Left ventricle myocardium inferior (tissue), 1 donor: ENCODE results near the gene AMN1. TPM values are rescaled to one million over a fixed set of nuclear protein-coding genes. Genes with fewer than 3 reads are reported as not detected.
"Not testable (repeated sequence)": the region's sequence is repeated elsewhere in the genome, so short reads cannot be mapped to it uniquely, and the experiment has no call there.

Experiments used
- DNase-seq: peaks from one replicate; pipeline ENCODE4 v3.0.0-alpha.2; 2020
- H3K27ac ChIP-seq: fragments of 200-600 bp; replicated peaks from 2 replicates; pipeline ENCODE4 v1.8.0; 2021
- H3K27me3 ChIP-seq: fragments of 200-600 bp; 2 replicates; pipeline ENCODE4 v1.8.0; 2021; ENCODE audit warnings: low read depth
- H3K36me3 ChIP-seq: fragments of 200-600 bp; 2 replicates; pipeline ENCODE4 v1.8.0; 2021
- H3K4me1 ChIP-seq: fragments of 200-600 bp; 2 replicates; pipeline ENCODE4 v1.8.0; 2021
- H3K4me3 ChIP-seq: fragments of 200-600 bp; 2 replicates; pipeline ENCODE4 v1.8.0; 2021; ENCODE audit warnings: mild to moderate bottlenecking, moderate library complexity
- H3K9me3 ChIP-seq: fragments of 200-600 bp; replicated peaks from 2 replicates; pipeline ENCODE4 v1.8.0; 2021
- intact Hi-C: fragments of 100-400 bp; cut with micrococcal nuclease; formaldehyde crosslinking; loops from one replicate; pipeline ENCODE4 v1.11.0; 2022
- total RNA-seq: library from RNA; stranded (reverse); fragmentation: NEBNext Ultra II Directional; extraction: Animal tissue kit (Norgen Biotek cat#: 25700); gene quantifications from one replicate; pipeline ENCODE4 v1.2.1, GENCODE V29; 2021
- TF ChIP-seq, protein P1 (sequence below): fragments of 200-600 bp; IDR thresholded peaks from 2 replicates; pipeline ENCODE4 v1.8.0; 2021; ENCODE audit warnings: antibody characterized with exemption, mild to moderate bottlenecking, borderline replicate concordance
- donor health status: DM: no; HTN: yes; CAD: no; lungs with severe emphysema.

The AMN1 gene
- total RNA-seq, 1 donor from 2014 or later, result 13.9 TPM

DNA sequence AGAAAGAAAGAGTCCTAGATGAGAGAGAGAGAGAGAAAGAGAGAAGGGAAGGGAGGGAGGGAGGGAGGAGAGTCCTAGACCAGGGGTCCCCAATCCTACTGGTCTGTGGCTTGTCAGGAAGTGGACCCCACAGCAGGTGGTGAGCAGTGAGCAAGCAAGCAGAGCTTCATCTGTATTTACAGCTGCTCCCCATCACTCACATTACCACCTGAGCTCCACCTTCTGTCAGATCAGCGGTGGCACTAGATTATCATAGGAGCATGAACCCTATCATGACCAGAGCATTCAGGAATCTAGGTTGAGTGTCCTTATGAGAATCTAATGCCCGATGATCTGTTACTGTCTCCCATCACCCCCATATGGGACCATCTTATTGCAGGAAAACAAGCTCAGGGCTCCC is 39.2 kb upstream of the AMN1 start:
- Histone ChIP-seq H3K36me3 (no peaks in the 10 kb centered on the region), H3K27me3 (no peaks in the 10 kb centered on the region), H3K4me1 (no peaks in the 10 kb centered on the region), H3K9me3 (peaks cover 14% of the 10 kb centered on the region), H3K4me3 (no peak overlapping the region), H3K27ac (no peak overlapping the region)
- TF ChIP-seq, protein P1, sequence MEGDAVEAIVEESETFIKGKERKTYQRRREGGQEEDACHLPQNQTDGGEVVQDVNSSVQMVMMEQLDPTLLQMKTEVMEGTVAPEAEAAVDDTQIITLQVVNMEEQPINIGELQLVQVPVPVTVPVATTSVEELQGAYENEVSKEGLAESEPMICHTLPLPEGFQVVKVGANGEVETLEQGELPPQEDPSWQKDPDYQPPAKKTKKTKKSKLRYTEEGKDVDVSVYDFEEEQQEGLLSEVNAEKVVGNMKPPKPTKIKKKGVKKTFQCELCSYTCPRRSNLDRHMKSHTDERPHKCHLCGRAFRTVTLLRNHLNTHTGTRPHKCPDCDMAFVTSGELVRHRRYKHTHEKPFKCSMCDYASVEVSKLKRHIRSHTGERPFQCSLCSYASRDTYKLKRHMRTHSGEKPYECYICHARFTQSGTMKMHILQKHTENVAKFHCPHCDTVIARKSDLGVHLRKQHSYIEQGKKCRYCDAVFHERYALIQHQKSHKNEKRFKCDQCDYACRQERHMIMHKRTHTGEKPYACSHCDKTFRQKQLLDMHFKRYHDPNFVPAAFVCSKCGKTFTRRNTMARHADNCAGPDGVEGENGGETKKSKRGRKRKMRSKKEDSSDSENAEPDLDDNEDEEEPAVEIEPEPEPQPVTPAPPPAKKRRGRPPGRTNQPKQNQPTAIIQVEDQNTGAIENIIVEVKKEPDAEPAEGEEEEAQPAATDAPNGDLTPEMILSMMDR, result no peak
- no peak for DNase-seq
- intact Hi-C loops, result no loop called here

DNA sequence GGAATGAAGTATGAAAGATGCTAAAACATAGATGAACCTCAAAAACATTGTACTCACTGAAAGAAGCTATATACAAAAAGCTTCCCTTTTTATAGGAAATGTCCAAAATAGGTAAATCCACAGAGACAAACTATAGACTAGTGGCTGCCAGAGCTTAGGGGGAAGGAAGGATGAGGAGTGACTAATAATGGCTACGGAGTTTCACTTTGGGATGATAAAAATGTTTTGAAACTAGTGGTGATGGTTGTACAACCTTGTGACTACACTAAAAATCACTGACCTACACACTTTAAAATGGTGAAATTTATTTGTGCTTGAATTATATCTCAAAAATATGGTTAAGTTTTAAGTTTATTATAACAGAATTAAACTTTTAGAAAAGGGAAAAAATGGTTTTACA is 37.1 kb upstream of the AMN1 start:
- no peaks in the 10 kb centered on the region for H3K4me1 ChIP-seq
- H3K36me3 ChIP-seq, result no peaks in the 10 kb centered on the region
- no peak overlapping the region for H3K4me3 ChIP-seq
- no peaks in the 10 kb centered on the region for H3K27me3 ChIP-seq
- no peak overlapping the region for H3K27ac ChIP-seq
- TF ChIP-seq, protein P1, result no peak
- peaks cover 10% of the 10 kb centered on the region for H3K9me3 ChIP-seq
- DNase-seq, result no peak
- intact Hi-C loops, result no loop called here

DNA sequence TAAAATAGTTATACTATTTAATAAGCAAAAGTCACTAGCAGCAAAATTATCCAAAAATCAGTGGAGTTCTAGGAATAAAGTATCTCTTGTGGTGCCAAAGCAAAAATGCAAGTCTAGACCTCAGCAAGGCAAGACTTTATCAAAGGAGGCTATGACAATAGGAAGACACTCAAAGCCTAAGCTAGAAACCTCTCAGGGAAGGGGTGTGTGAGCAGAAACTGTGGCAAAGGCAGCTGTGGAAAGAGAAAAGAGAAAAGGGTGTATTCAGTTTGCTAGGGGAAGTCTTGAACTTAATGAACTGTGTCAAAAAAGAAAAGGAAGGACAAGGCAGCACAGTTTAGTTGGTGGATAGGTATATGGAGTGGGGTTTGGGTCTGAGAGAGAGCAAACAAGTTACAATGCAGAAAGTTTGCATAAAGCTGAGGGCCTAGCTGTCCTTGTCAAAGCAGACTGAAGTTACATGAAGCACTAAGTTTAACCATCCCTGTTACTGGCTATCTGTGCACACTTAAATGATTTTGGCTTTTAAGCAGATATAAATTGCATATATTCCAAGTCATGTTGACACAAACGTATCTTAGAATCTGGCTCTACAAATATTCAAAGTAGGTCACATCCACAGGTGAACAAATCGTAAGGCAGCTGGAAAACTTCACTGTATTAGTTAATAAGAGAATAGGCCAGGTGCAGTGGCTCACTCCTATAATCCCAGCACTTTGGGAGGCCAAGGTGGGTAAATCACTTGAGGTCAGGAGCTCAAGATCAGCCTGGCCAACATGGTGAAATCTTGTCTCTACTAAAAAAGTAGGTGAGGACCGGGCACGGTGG is 31.0 kb upstream of the AMN1 start:
- H3K4me1 ChIP-seq, result no peaks in the 10 kb centered on the region
- DNase-seq, result no peak
- no peak overlapping the region for H3K27ac ChIP-seq
- H3K27me3 ChIP-seq, result no peaks in the 10 kb centered on the region
- TF ChIP-seq, protein P1, result no peak
- intact Hi-C loops, result no loop called here
- no peak overlapping the region for H3K4me3 ChIP-seq
- H3K9me3 ChIP-seq, result no peaks in the 10 kb centered on the region
- no peaks in the 10 kb centered on the region for H3K36me3 ChIP-seq

DNA sequence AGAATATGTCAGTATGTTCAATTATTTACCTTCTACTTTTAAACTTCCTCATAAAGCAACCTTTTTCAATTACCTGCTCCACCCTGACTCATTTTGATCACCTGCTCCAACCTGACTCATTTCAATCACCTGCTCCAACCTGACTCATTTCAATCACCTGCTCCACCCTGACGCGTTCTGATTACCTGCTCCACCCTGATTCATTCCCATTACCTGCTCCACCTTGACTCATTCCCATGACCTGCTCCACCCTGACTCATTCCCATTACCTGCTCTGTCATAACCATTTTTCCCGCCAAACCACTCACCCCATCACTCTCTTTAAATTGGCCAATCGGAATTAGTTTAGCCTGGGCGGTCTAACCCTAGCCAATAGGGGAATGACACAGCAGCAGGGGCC is 29.5 kb upstream of the AMN1 start:
- H3K27me3 ChIP-seq, H3K4me3 ChIP-seq, intact Hi-C loops, H3K4me1 ChIP-seq, H3K9me3 ChIP-seq, H3K27ac ChIP-seq, H3K36me3 ChIP-seq, DNase-seq: not testable (repeated sequence)

DNA sequence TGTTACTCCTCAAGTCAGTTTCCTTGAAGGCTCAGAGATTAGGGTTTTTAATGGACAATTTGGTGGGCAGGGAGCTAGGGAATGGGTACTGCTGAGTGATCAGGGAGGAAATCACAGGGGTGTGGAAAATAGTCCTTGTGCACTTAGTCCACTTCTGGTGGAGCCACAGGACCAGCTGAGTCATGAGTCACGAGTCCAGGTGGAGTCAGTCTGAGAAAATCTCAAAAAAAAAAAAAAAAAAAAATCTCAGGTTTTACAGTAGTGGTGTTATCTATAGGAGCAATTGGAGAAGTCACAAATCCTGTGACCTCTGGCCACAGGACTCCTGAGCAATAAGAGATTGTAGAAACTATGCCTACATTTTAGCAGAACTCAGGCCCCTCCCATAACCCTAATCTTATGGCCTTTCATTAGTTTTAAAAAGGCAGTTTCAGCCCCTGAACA is 28.2 kb upstream of the AMN1 start:
- Histone ChIP-seq H3K4me3 (no peak overlapping the region), H3K36me3 (no peaks in the 10 kb centered on the region), H3K9me3 (no peaks in the 10 kb centered on the region), H3K4me1 (no peaks in the 10 kb centered on the region), H3K27ac (no peak overlapping the region), H3K27me3 (no peaks in the 10 kb centered on the region)
- TF ChIP-seq, protein P1, result no peak
- DNase-seq, result no peak
- intact Hi-C loops, result no loop called here

DNA sequence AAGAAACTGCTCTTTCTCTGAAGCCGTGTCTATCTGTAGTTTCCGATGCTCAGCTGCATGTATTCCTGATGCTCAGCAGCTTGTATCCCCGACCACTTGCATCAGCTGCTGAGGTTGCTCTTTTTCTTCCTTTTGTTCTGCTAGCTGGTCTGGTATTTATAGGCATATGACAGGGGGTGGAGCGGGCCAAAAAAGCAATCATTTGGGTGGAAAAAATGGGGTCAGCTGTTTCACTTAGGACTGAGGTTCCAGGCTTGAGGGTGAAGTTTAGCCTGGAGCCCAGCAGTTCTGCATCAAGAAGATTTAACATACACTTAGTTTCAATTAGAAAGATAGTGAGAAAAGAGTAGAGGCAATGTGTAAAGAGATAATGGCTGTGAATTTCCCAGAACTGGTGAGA is 23.6 kb upstream of the AMN1 start:
- no peak overlapping the region for H3K4me3 ChIP-seq
- H3K4me1 ChIP-seq, result peaks cover 11% of the 10 kb centered on the region
- no peak for DNase-seq
- H3K36me3 ChIP-seq, result no peaks in the 10 kb centered on the region
- H3K9me3 ChIP-seq, result peaks cover 11% of the 10 kb centered on the region
- intact Hi-C loops, result no loop called here
- no peaks in the 10 kb centered on the region for H3K27me3 ChIP-seq
- no peak overlapping the region for H3K27ac ChIP-seq
- TF ChIP-seq, protein P1, result no peak
